Measurements from ENCODE around the gene DTX4.
"Not testable (repeated sequence)": the region's sequence is repeated elsewhere in the genome, so short reads cannot be mapped to it uniquely, and the experiment has no call there.

DTX4 gene

GRCh38 chr11:59171508-59172322, at the start of gene DTX4:
Gene DTX4 (plus strand): TSS chr11:59172132. CDS start chr11:59172596, 464 bp downstream.
- DNase-seq, result peak; percentile 74

DNA sequence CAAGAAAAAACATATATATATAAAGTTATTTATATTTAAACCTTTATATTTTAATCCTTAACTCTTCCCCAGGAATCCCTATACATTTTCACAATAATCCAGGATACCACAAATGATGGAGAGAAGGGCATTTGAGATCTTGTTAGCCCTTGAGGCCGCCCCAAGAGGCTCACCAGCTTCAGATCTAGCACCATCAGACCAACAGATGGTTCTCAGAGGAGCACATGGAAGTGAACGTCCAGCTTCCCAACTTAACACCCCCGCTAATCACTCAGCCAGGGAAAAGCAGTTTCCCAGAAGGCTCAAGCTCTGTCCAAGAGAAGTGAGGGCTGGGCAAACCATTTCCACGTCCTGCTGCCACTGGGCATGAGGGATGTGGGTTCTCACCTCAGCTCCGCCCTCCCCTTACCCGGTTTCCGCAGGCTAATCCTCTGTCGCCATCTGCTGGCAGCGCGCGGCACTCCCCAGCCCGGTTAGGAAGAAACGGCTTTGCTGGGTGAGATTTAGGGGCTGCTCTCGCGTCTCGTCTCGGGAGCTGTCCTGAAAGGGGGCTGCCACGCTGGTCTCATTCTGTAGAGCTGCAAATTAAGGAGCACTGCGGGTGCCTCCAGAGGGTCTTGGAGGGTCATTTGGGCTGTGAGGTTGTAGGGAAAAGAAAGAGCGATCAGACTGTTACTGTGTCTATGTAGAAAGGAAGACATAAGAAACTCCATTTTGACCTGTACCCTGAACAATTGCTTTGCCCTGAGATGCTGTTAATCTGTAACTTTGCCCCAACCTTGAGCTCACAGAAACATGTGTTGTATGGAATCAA, 36.1 kb upstream of the DTX4 start:
- peak; percentile 28 for DNase-seq

DNA sequence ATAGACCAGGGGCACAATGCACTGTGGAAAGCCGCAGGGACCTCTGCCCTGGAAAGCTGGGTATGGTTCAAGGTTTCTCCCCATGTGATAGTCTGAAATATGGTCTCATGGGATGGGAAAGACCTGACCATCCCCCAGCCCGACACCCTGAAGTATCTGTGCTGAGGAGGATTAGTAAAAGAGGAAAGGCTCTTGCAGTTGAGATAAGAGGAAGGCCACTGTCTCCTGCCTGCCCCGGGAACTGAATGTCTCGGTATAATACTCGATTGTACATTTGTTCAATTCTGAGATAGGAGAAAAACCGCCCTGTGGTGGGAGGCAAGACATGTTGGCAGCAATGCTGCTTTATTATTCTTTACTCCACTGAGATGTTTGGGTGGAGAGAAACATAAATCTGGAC, 35.4 kb upstream of the DTX4 start:
- DNase-seq, result not testable (repeated sequence)

DNA sequence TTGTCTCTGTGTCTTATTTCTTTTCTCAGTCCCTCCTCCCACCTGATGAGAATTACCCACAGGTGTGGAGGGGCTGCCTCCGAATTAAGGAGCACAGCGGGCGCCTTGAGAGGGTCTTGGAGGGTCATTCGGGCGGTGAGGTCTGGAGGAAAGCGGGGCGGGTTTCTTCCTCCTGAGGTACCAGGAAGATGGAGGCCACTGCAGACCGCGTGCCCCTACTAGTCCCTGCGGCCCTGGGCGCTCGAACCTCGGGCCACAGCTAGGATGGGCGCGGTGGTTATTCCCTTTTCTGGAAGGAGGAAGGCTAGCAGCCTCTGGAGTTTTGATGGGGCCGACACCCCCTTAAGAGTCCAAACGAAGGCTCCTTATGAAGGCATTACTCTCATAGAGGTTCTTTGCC, 34.7 kb upstream of the DTX4 start:
- no peak for DNase-seq

DNA sequence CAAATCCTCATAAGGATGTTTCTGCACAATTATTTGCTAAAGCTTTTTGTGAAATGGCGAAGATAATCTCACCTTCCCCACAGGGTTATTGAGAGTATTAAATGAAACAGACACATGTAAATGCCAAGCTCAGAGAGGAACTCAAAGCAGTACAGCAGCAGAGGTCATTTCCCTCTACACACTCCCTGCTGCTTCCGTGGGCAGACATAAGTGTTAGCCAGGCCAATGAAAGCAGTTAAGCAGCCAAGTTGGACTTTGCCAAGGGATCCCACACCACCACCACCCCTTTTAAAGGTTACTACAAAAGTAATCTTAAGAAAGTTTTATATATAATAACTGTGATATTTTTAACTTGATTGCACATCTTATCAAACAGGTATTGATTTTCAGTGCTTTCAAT, 33.3 kb upstream of the DTX4 start:
- no peak for DNase-seq

- no peak for DNase-seq
Measured at GRCh38 chr11:59141191-59141590, 30.7 kb upstream of the DTX4 start.

- no peak for DNase-seq
Measured at GRCh38 chr11:59141673-59142460, 30.1 kb upstream of the DTX4 start.

DNA sequence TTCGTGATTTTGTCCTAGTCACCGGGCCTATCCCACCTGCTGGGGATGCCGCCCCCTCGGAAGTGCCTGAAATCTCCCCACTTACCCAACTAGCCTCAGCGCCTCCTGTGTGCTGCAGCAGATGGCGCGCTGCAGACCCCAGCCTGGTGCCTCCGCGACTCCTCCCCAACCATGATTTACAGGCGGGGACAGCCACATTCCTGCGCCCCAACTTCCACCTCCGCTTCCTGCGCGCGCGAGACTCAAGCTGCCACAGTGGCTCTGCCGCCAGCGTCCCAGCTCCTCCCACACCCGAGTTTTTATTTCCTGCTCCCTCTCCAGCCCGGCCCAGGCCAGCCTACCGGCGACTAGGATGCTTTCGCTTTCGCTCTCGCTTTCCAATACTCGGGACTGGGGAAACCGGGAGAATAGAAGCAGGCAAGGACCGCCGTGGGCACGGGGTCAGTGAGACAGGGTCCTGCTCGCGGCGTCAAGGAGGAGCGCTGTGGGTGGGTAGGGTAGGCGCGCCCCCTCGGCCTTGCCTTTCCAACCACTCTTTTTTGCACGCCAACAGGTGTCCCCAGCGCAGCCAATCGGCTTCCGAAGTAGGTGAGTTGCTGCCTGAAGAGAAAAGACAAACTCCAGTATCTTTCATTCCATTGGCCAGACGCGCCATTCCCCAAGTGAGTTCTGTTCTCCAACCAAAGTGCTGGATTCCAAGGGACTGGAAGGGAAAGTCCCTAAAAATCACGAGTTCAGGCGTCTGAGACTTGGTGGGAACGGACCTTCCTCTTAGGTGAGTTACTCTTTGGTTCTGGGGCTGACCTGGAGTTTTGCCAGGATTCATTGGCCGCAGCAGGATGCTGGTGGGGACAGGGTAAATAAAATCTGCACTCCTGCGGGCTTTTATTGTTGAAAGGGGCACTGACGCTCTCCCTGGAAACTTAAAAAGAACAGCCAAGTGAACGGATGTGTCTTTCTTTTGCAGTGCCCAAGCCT, 29.1 kb upstream of the DTX4 start, which contains the start of gene FAM111A:
TSS of gene FAM111A (plus strand) at position 327 of the 978 bp plus-strand sequence. CDS start 6,017 bp downstream, outside the sequence.
- DNase-seq, result no peak

GRCh38 chr11:59144096-59144495, 27.8 kb upstream of the DTX4 start:
- DNase-seq, result no peak

DNA sequence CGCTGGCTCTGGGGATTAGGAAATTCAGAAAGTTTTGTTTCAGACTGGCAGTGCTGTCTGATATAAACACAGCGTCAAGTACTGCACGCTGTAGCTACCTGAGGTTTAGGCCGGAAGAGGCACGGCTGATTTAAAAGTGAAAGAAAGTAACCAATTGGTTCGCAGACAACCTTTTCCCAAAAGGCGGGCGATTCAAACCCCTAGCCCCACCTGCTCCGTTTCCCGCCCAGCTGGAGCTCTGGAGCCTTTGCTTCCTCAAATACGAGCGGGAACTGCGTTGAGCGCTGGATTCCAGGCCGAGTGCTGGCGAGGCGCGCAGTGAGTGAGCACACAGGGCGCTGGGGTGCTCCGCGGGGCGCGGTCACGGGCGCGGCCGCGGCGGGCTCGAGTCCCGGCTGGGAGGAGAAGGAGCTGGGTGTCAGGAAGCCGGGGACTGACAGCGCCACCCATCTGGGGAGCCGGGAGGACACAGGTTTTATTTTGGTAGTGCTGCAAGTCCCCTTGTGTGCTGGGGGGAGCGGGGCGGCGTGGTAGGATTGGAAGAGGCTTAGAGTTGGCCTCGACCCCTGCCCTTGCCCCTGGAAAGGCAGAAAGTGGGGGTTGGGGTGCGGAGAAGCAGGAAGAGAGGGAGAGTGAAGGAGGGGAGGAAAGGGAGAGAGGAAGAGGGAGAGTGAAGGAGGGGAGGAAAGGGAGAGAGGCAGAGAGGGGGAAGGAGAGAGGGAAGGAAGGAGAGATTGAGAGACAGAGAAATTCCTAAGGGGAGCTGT, 27.2 kb upstream of the DTX4 start:
- DNase-seq, result peak; percentile 16

- no peak for DNase-seq
Measured at GRCh38 chr11:59145534-59145933, 26.4 kb upstream of the DTX4 start.

DNA sequence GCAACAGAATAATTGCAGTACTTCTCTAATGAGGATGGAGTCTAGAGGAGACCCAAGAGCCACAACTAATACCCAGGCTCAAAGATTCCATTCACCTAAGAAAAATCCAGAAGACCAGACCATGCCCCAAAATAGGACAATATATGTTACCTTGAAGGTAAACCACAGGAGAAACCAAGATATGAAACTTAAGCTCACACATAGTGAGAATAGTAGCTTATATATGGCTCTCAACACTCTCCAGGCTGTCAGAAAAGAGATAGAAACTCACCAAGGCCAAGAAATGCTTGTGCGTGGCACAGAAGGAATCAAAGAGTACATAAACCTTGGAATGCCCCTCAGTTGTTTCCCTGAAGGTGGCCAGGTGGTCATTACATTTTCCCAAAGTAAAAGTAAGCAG, 20.2 kb upstream of the DTX4 start:
- no peak for DNase-seq

DNA sequence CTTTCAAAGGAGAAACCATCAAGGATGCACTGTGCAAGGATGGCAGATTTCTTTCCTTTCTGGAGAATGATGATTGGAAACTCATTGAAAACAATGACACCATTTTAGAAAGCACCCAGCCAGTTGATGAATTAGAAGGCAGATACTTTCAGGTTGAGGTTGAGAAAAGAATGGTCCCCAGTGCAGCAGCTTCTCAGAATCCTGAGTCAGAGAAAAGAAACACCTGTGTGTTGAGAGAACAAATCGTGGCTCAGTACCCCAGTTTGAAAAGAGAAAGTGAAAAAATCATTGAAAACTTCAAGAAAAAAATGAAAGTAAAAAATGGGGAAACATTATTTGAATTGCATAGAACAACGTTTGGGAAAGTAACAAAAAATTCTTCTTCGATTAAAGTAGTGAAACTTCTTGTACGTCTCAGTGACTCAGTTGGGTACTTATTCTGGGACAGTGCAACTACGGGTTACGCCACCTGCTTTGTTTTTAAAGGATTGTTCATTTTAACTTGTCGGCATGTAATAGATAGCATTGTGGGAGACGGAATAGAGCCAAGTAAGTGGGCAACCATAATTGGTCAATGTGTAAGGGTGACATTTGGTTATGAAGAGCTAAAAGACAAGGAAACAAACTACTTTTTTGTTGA, 19.5 kb upstream of the DTX4 start:
- no peak for DNase-seq

GRCh38 chr11:59154610-59155009, 17.3 kb upstream of the DTX4 start:
- DNase-seq, result no peak

- no peak for DNase-seq
Measured at GRCh38 chr11:59157433-59157832, 14.5 kb upstream of the DTX4 start.

DNA sequence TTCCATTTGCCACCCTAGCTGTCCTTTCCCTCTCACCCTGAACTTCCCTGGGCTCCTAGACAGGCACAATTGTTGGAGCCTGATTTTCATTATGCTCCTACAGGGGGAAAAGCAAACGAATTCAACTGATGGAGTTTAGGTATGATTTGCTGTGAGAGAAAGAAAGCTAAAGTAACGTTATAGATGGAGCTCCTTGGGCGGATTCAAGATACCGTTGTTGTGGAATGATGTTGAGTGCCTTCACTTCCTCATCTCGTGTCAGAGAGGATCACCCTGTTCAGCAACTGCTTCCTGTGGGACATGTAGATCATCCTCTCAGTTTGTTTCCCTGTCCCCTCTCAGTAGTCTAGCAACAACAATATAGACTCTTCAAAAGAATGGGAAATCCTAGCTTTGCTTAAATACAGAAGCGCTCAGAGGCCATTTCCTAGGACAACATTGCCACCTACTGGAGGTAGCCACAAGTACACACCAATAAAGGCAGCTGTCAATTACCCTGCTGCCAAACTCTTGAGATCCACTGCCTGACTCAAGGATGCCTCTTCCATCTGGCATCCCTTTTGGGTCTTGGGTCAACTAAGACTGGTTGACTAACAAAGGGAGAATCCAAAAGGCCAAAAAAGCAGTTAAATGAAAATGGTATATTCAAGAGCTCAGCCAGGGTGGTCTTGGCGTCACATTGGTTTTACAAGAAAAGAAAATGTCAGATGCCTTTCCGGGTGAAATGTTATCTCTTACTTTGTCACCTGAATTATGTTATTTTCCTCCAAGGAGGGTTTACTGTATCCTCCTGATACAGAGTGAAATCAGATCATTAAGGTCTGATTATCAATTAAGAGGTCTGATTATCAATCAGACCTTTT, 13.5 kb upstream of the DTX4 start:
- peak; percentile 21 for DNase-seq

- DNase-seq, result no peak
Measured at GRCh38 chr11:59164028-59164427, 7.9 kb upstream of the DTX4 start.

DNA sequence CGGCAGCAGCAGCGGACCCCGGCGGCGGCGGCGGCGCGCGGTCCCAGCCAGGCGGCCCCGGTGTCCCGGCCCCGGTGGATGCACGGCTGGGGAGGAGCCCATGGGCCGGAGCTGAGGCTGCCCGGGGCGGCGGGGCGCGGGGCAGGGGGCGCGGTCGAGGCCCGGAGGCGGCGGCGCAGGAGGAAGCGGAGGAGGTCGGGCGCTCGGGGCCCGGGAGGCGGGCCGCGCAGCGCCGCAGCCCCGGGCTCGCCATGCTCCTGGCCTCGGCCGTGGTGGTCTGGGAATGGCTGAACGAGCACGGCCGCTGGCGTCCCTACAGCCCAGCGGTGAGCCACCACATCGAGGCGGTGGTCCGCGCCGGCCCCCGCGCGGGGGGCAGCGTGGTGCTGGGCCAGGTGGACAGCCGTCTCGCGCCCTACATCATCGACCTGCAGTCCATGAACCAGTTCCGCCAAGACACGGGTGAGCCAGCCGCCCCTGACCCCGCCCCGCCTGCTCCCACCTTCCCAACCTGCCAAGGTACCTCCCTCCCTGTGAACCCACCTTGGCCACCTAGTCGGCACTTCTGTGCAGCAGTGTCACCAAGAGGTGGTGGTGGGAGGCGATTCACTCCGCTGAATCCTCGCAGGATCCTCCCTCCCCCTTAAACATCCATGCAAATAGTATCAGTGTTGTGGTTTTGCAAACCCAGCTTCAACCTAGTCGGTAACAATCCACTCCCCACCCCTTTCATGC, 580 bp downstream of the DTX4 start:
- DNase-seq, result no peak
